LoVo (cell line): ENCODE measurements around the gene MXD3.
"Not testable (repeated sequence)": the region's sequence is repeated elsewhere in the genome, so short reads cannot be mapped to it uniquely, and the experiment has no call there.

ENCODE experiments used
- DNase-seq: peaks from one replicate; pipeline ENCODE4 v3.0.0-alpha.2; 2016; ENCODE audit warnings: low spot score

Gene MXD3

DNA sequence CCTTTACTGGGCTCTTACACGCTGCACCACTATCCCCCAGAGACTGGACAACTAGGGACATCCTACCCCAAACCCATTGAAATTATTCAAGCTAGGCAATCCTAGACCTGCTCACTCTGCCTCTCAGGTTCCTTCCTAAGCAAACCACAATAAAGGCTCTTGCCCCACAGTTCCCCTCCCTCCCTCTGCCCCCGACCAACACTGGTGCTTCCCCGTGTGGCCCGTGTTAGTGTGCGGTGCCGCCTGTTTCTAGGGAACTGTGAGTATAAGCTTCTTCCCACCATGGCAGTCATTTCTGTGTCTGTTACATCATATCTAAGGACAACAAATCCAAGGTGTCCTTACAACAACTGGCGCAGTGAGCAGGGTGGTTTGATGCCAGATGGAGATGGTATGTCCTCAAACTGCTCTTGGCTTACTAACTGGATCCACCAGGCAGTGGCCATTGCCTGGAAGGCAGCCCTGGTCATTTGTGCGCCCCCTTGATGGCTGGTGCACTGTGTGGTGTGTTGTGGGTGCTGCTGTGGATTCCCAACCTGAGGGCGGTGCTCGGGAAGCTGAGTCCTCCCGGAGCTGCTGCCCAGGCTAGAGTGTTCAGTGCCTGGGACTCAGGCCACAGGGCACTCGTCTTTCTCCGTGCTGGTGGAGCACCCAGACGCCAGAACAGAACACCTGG is 8.4 kb upstream of the MXD3 start:
- no peak for DNase-seq

- DNase-seq = peak; percentile 69
These were observed 6.3 kb upstream of the MXD3 start for GRCh38 chr5:177317959-177318377.

DNA sequence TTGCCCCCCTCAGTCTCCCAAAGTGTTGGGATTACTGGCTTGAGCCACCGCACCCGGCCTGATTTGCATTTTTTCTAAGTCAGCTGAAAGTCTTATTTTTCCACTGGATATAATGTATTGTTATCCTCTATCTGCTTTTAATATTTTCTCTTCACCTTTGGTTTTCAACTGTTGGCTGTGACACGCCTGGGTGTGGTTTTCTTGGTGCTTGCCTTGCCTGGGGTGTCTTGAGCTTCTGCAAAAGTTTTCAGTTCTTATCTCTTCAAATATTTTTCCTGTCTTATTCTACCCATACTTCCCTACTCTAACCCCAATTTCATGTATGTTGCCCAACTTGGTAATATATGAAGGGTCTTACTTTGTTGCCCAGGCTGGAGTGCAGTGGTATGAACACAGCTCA is 4.3 kb upstream of the MXD3 start:
- DNase-seq = no peak

GRCh38 chr5:177315411-177315810 is 3.7 kb upstream of the MXD3 start:
- DNase-seq = no peak

DNA sequence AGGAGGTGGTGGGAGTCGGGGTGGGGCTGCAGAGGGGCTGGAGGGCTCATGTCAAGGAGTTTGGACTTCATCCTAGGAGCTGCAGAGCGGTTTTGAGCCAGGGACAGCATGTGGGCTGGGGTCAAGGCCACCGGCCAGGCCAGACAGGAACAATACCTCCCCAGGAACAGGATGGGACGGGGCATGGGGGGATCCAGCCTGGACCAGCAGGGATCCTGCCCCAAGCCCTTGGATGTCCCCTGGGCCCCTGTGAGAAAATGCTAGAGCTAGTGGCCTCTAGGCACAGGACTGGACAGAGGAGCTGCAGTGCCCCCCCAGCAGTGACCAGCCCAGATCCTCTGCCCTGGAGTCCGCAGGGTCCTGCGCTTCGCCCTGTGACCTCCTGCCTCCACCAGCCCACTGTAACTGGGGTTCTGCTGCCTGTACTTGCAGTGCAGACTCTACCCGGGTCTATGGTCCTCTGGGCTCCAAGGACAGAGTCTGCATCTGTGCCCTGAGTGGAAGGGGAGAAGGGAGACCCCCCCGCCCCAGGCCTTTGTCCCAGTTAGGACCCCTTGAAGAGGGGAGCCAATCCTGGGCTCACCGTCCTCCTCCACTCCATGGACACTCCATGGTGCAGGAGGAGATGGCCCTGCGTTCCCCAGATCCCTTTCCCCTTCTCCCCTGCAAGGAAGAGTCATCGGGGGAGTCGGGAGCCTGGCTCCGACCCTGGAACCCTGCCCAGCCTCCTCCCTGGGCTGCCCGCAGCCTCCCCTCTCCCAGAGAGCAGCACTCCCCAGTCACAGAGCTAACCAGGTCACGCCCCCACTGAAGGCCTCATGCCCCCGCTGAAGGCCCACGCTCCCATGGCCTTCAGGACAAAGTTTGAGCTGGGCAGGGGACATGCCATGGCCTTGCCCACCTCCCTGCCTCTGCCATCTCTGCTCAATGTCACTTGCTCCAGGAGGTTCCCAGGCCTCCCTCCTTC is 3.0 kb upstream of the MXD3 start:
- DNase-seq = no peak

- DNase-seq = no peak
These were observed 2.0 kb upstream of the MXD3 start for GRCh38 chr5:177313561-177314259.

GRCh38 chr5:177312649-177313181 is 1.0 kb upstream of the MXD3 start:
- DNase-seq = peak; percentile 64

DNA sequence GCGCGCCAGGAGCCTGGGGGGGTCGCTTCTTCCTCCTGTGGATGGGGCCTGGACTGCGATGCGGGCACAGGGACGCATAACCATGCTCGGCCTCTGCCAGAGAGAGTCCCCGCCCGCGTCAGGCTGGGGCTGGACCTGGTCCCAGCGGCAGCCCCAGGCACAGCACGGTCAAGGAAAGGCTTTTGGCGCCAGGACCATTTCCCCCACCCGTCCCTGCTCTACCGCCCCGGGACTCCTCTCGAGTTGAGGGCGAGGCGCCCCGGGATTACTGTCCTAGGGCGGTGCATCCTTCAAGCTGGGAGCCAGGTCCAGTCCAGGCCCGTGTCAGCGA is 341 bp downstream of the MXD3 start:
- no peak for DNase-seq

- DNase-seq = no peak
These were observed 824 bp downstream of the MXD3 start for GRCh38 chr5:177310757-177311391.

DNA sequence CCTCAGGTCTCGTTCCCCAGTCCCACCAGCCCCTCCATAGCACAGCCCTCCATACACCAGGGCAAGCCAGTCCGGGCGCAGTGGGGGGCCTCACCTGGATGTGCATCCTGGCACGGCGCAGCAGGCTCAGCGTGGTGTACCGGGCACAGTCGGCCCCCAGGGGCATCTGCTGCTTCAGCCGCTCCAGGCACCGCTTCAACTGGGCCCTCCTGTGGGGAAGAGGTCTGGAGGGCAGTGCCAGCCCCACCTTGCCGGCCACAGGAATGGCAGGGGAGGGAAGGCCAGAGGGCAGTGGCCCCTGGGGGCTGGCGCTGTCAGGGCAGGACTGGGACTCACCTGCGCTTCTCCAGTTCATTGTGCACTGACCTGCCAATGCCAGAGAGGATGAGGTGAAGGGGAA is 1.4 kb downstream of the MXD3 start:
- no peak for DNase-seq

DNA sequence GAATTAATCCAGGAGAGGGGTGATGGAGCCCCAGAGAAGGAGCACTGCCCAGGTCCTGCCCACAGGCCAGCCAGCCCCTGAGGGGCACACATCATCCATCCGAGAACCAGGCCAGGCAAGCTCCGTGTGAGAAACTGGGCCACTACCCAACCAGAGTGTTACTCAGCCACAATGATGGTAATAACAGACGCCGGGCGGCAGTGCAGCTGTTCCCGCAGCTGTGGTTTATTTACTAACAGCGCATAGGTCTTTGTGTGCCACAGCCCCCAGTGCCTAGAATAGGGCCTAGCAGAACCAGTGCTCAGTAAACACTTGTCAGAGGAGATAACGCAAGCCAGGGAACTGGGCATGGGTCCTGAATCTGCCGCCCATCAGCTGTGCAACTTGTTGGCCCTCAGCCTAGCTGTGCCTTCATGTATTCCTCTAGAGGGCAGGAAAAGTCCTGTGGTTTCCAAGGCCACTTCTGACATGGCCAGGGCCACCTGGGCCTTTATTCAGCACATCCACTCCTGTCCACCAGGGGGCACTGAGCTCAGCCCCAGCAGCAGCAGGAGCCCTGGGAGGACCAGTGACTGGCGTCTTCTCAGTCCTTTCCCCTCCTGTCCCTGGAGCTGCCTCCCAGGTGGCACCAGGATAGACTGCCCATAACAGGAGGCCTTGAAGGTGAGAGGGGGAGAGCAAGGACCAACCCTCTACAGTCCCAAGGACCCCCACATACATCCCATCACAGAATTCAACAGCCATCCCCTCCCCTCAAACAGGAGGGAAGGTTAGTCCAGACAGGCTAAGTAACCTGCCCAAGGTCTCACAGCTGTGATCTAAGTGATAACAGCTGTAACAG is 2.1 kb downstream of the MXD3 start:
- DNase-seq = peak; percentile 81

DNA sequence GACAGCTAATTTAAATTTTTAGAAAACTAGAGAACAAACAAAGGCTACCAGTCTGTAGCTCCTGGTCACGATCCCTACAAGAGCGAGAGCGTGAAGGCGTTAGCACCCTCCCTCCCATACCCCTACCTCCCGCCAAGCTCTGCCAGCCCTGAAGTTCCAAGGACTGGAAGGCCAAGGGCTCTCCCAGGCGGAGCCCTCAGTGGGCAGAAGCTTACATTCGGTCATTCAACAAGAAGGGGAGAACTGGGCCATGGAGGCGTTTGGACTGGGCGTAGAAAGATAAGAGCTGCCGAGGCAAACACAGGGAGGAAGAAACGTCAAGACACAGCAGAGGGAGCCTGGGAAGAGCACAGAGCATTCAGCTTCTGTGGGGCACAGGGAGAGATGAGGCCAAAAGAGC is 3.0 kb downstream of the MXD3 start:
- DNase-seq = no peak

- DNase-seq = no peak
These were observed 3.9 kb downstream of the MXD3 start for GRCh38 chr5:177307544-177308363.

DNA sequence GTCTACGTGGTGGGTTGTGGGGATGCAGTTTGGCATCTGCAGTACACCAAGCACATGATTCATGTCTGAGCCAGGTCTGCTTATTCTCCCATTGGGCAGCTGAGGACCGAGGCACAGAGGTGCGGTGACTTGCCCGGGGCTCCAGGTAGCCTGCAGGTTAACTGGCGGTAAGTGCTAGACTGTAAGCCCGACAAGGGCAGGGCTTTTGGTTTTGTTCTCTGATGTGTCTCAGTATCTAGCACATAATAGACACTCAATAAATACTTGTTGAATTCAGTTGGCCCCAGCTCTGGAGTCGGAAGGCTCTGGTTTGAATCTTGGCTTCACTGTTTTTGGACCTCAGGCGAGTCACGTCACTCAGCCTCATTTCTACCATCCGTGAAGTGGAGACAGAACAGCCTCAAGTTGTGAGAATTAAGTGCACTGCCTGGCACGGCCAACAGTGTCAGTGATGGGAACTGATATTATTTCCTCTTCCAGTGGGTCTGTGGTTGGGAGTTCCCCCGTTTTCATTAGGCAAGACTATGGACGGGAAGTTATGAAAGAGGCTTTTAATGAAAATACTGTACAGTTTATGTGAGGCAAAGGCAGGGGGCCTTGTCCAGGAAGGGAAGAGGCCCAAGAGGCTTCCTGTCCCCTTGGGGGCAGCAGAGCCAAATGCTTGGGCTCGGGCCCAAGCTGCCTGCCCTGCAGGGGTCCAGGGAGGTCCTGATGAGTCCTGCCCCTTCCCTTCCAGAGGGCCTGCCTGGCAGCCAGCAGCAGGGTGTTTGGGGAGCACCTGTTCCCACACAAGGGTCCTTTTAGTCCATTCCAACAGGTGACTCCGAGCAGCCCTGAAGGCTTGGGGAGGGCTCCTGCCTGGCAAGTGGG is 4.8 kb downstream of the MXD3 start:
- no peak for DNase-seq

GRCh38 chr5:177306103-177306640 is 5.5 kb downstream of the MXD3 start:
- DNase-seq = not testable (repeated sequence)

- peak; percentile 55 for DNase-seq
These were observed 7.1 kb downstream of the MXD3 start for GRCh38 chr5:177304392-177305119.

- no peak for DNase-seq
These were observed 7.7 kb downstream of the MXD3 start for GRCh38 chr5:177303925-177304391.
